GM06990 (cell line): ENCODE results near the gene MAPK11.

Experiments
- DNase-seq: peaks from one replicate; pipeline ENCODE4 v3.0.0-alpha.2; 2011; ENCODE audit not compliant: insufficient read length; ENCODE audit errors: extremely low read depth
- H3K27me3 ChIP-seq: replicated peaks from 2 replicates; pipeline ENCODE4 v1.6.0; 2011; ENCODE audit warnings: low read length; ENCODE audit not compliant: control insufficient read depth, insufficient read depth
- H3K36me3 ChIP-seq: 2 replicates; pipeline ENCODE4 v1.5.1; 2011; ENCODE audit warnings: low read length; ENCODE audit not compliant: control insufficient read depth, insufficient read depth
- H3K4me3 ChIP-seq: replicated peaks from 2 replicates; pipeline ENCODE4 v1.5.1; 2011; ENCODE audit warnings: low read depth, mild to moderate bottlenecking, control low read depth, low read length
- CTCF ChIP-seq: IDR thresholded peaks from 2 replicates; pipeline ENCODE4 v1.5.1; 2011; ENCODE audit warnings: low read length, control low read depth, mild to moderate bottlenecking, inconsistent platforms; ENCODE audit not compliant: insufficient read depth, poor library complexity, severe bottlenecking

MAPK11 gene

GRCh38 chr22:50283821-50284220 lies 13.6 kb upstream of the MAPK11 start:
- DNase-seq, result no peak
- Histone ChIP-seq H3K4me3 (no peak overlapping the region), H3K27me3 (no peaks in the 10 kb centered on the region), H3K36me3 (peaks cover 60% of the 10 kb centered on the region)
- TF ChIP-seq CTCF, result no peak

- DNase-seq, result no peak
- Histone ChIP-seq H3K4me3 (no peak overlapping the region), H3K27me3 (no peaks in the 10 kb centered on the region), H3K36me3 (peaks cover 61% of the 10 kb centered on the region)
- no peak for TF ChIP-seq CTCF
Observed at GRCh38 chr22:50282361-50283155, 12.4 kb upstream of the MAPK11 start.

- no peak for DNase-seq
- Histone ChIP-seq H3K27me3 (no peaks in the 10 kb centered on the region), H3K4me3 (no peak overlapping the region), H3K36me3 (peaks cover 58% of the 10 kb centered on the region)
- TF ChIP-seq CTCF, result no peak
Observed at GRCh38 chr22:50281957-50282356, 11.8 kb upstream of the MAPK11 start.

GRCh38 chr22:50281384-50281760 lies 11.2 kb upstream of the MAPK11 start:
- Histone ChIP-seq H3K4me3 (no peak overlapping the region), H3K27me3 (no peaks in the 10 kb centered on the region), H3K36me3 (peaks cover 56% of the 10 kb centered on the region)
- TF ChIP-seq CTCF, result no peak
- DNase-seq, result no peak

GRCh38 chr22:50280708-50281383 lies 10.7 kb upstream of the MAPK11 start:
- Histone ChIP-seq H3K27me3 (no peaks in the 10 kb centered on the region), H3K36me3 (peaks cover 53% of the 10 kb centered on the region), H3K4me3 (no peak overlapping the region)
- no peak for TF ChIP-seq CTCF
- DNase-seq, result no peak
